ENCODE results near the gene AHRR.
"Not testable (repeated sequence)": the region's sequence is repeated elsewhere in the genome, so short reads cannot be mapped to it uniquely, and the experiment has no call there.

The AHRR gene

GRCh38 chr5:407051-407450 lies 85.5 kb downstream of the AHRR start:
- H3K36me3 ChIP-seq (ENCODE audit: control insufficient read depth, insufficient read depth, low read length) = no peaks in the 10 kb centered on the region
- no peaks in the 10 kb centered on the region for H3K79me2 ChIP-seq
- H3K9me3 ChIP-seq (ENCODE audit: control insufficient read depth, low read length) = no peaks in the 10 kb centered on the region
- TF ChIP-seq CTCF (IDR thresholded peaks at IDR 0.05) = no peak
- no peak overlapping the region for H3K9ac ChIP-seq
- H3K4me2 ChIP-seq (ENCODE audit: low read length) = no peak overlapping the region
- H3K4me1 ChIP-seq = no peaks in the 10 kb centered on the region
- no peak overlapping the region for H3K4me3 ChIP-seq (ENCODE audit: low read depth, low read length)
- H3K27me3 ChIP-seq (ENCODE audit: control insufficient read depth, insufficient read depth, low read length) = no peaks in the 10 kb centered on the region
- no peak overlapping the region for H2AFZ ChIP-seq
- H3K27ac ChIP-seq = no peak overlapping the region

- Histone ChIP-seq H3K4me3 (ENCODE audit: low read depth, low read length) (no peak overlapping the region), H3K9me3 (ENCODE audit: control insufficient read depth, low read length) (no peaks in the 10 kb centered on the region)
- no peak for TF ChIP-seq CTCF (IDR thresholded peaks at IDR 0.05)
Observed at GRCh38 chr5:407801-408268, 86.3 kb downstream of the AHRR start.

GRCh38 chr5:410911-411517 lies 89.5 kb downstream of the AHRR start:
- H3K36me3 ChIP-seq (ENCODE audit: control insufficient read depth, insufficient read depth, low read length) = no peaks in the 10 kb centered on the region
- H3K4me3 ChIP-seq (ENCODE audit: low read depth, low read length) = no peak overlapping the region
- H3K27me3 ChIP-seq (ENCODE audit: control insufficient read depth, insufficient read depth, low read length) = no peaks in the 10 kb centered on the region
- H3K9ac ChIP-seq = no peak overlapping the region
- H3K27ac ChIP-seq = no peak overlapping the region
- H3K4me1 ChIP-seq = no peaks in the 10 kb centered on the region
- H2AFZ ChIP-seq = no peak overlapping the region
- no peaks in the 10 kb centered on the region for H3K79me2 ChIP-seq
- no peak for TF ChIP-seq CTCF (IDR thresholded peaks at IDR 0.05)
- H3K9me3 ChIP-seq (ENCODE audit: control insufficient read depth, low read length) = no peaks in the 10 kb centered on the region
- H3K4me2 ChIP-seq (ENCODE audit: low read length) = no peak overlapping the region

More at GRCh38 chr5:407801-408268, 86.3 kb downstream of the AHRR start:
- Histone ChIP-seq H3K27me3 (ENCODE audit: control insufficient read depth, insufficient read depth, low read length) (no peaks in the 10 kb centered on the region), H3K36me3 (ENCODE audit: control insufficient read depth, insufficient read depth, low read length) (no peaks in the 10 kb centered on the region), H3K4me2 (ENCODE audit: low read length) (no peak overlapping the region), H3K4me1 (no peaks in the 10 kb centered on the region), H3K27ac (no peak overlapping the region), H3K79me2 (no peaks in the 10 kb centered on the region), H3K9ac (no peak overlapping the region), H2AFZ (no peak overlapping the region)

- no peak for TF ChIP-seq CTCF (IDR thresholded peaks at IDR 0.05)
- H2AFZ ChIP-seq = no peak overlapping the region
- H3K27ac ChIP-seq = no peak overlapping the region
Observed at GRCh38 chr5:411728-412127, 90.2 kb downstream of the AHRR start.

GRCh38 chr5:414991-415927 lies 93.7 kb downstream of the AHRR start:
- not testable (repeated sequence) for H3K9ac ChIP-seq

More at GRCh38 chr5:411728-412127, 90.2 kb downstream of the AHRR start:
- no peak overlapping the region for H3K9ac ChIP-seq
- H3K36me3 ChIP-seq (ENCODE audit: control insufficient read depth, insufficient read depth, low read length) = no peaks in the 10 kb centered on the region
- H3K27me3 ChIP-seq (ENCODE audit: control insufficient read depth, insufficient read depth, low read length) = no peaks in the 10 kb centered on the region
- no peaks in the 10 kb centered on the region for H3K9me3 ChIP-seq (ENCODE audit: control insufficient read depth, low read length)
- no peaks in the 10 kb centered on the region for H3K4me1 ChIP-seq
- no peak overlapping the region for H3K4me2 ChIP-seq (ENCODE audit: low read length)
- H3K79me2 ChIP-seq = no peaks in the 10 kb centered on the region
- no peak overlapping the region for H3K4me3 ChIP-seq (ENCODE audit: low read depth, low read length)

More at GRCh38 chr5:414991-415927, 93.7 kb downstream of the AHRR start:
- H3K9me3 ChIP-seq (ENCODE audit: control insufficient read depth, low read length); H3K27ac ChIP-seq; H3K36me3 ChIP-seq (ENCODE audit: control insufficient read depth, insufficient read depth, low read length); H3K4me2 ChIP-seq (ENCODE audit: low read length); H3K4me3 ChIP-seq (ENCODE audit: low read depth, low read length); H3K79me2 ChIP-seq; H3K4me1 ChIP-seq; H2AFZ ChIP-seq; H3K27me3 ChIP-seq (ENCODE audit: control insufficient read depth, insufficient read depth, low read length): not testable (repeated sequence)
